ENCODE data around the gene SLC30A7.

SLC30A7 gene

GRCh38 chr1:100907887-100908286, 12.0 kb downstream of the SLC30A7 start:
- peaks cover 33 to 56% of the 10 kb centered on the region in 2 donors for H3K36me3 ChIP-seq (ENCODE audit: control insufficient read depth in 1 of 2, insufficient read depth in 2 of 2, low read length in 2 of 2)
- H3K27ac ChIP-seq (ENCODE audit: low read depth, low read length) = no peak overlapping the region
- no peak overlapping the region for H3K4me3 ChIP-seq (ENCODE audit: low read depth in 1 of 2, low read length in 2 of 2)
- no peak overlapping the region for H3K9ac ChIP-seq (ENCODE audit: low read depth in 1 of 2, low read length in 2 of 2)
- peaks cover 0 to 4% of the 10 kb centered on the region in 2 donors for H3K4me1 ChIP-seq (ENCODE audit: control insufficient read depth in 1 of 2, insufficient read depth in 2 of 2, low read length in 2 of 2)
- H3K9me3 ChIP-seq (ENCODE audit: control insufficient read depth in 1 of 2, low read length in 2 of 2) = no peaks in the 10 kb centered on the region
- H3K27me3 ChIP-seq (ENCODE audit: control insufficient read depth in 1 of 2, insufficient read depth in 2 of 2, low read length in 2 of 2) = no peaks in the 10 kb centered on the region

GRCh38 chr1:100909018-100909417, 13.1 kb downstream of the SLC30A7 start:
- Histone ChIP-seq H3K36me3 (ENCODE audit: control insufficient read depth in 1 of 2, insufficient read depth in 2 of 2, low read length in 2 of 2) (peaks cover 42 to 67% of the 10 kb centered on the region in 2 donors), H3K27me3 (ENCODE audit: control insufficient read depth in 1 of 2, insufficient read depth in 2 of 2, low read length in 2 of 2) (no peaks in the 10 kb centered on the region), H3K27ac (ENCODE audit: low read depth, low read length) (no peak overlapping the region), H3K9ac (ENCODE audit: low read depth in 1 of 2, low read length in 2 of 2) (no peak overlapping the region), H3K4me3 (ENCODE audit: low read depth in 1 of 2, low read length in 2 of 2) (no peak overlapping the region), H3K4me1 (ENCODE audit: control insufficient read depth in 1 of 2, insufficient read depth in 2 of 2, low read length in 2 of 2) (peaks cover 0 to 4% of the 10 kb centered on the region in 2 donors), H3K9me3 (ENCODE audit: control insufficient read depth in 1 of 2, low read length in 2 of 2) (no peaks in the 10 kb centered on the region)

- Histone ChIP-seq H3K36me3 (ENCODE audit: control insufficient read depth in 1 of 2, insufficient read depth in 2 of 2, low read length in 2 of 2) (peaks cover 30 to 63% of the 10 kb centered on the region in 2 donors), H3K4me1 (ENCODE audit: control insufficient read depth in 1 of 2, insufficient read depth in 2 of 2, low read length in 2 of 2) (no peaks in the 10 kb centered on the region)
Observed at GRCh38 chr1:100912019-100912418, 16.1 kb downstream of the SLC30A7 start.

GRCh38 chr1:100921110-100921706, 25.3 kb downstream of the SLC30A7 start:
- Histone ChIP-seq H3K9me3 (ENCODE audit: control insufficient read depth in 1 of 2, low read length in 2 of 2) (no peaks in the 10 kb centered on the region), H3K27ac (ENCODE audit: low read depth, low read length) (no peak overlapping the region), H3K27me3 (ENCODE audit: control insufficient read depth in 1 of 2, insufficient read depth in 2 of 2, low read length in 2 of 2) (no peaks in the 10 kb centered on the region), H3K36me3 (ENCODE audit: control insufficient read depth in 1 of 2, insufficient read depth in 2 of 2, low read length in 2 of 2) (peaks cover 9 to 23% of the 10 kb centered on the region in 2 donors), H3K9ac (ENCODE audit: low read depth in 1 of 2, low read length in 2 of 2) (no peak overlapping the region), H3K4me1 (ENCODE audit: control insufficient read depth in 1 of 2, insufficient read depth in 2 of 2, low read length in 2 of 2) (no peaks in the 10 kb centered on the region), H3K4me3 (ENCODE audit: low read depth in 1 of 2, low read length in 2 of 2) (no peak overlapping the region)

More at GRCh38 chr1:100912019-100912418, 16.1 kb downstream of the SLC30A7 start:
- H3K9ac ChIP-seq (ENCODE audit: low read depth in 1 of 2, low read length in 2 of 2) = no peak overlapping the region
- H3K9me3 ChIP-seq (ENCODE audit: control insufficient read depth in 1 of 2, low read length in 2 of 2) = no peaks in the 10 kb centered on the region
- H3K27ac ChIP-seq (ENCODE audit: low read depth, low read length) = no peak overlapping the region
- no peaks in the 10 kb centered on the region for H3K27me3 ChIP-seq (ENCODE audit: control insufficient read depth in 1 of 2, insufficient read depth in 2 of 2, low read length in 2 of 2)
- H3K4me3 ChIP-seq (ENCODE audit: low read depth in 1 of 2, low read length in 2 of 2) = no peak overlapping the region

- Histone ChIP-seq H3K27me3 (ENCODE audit: control insufficient read depth in 1 of 2, insufficient read depth in 2 of 2, low read length in 2 of 2) (no peaks in the 10 kb centered on the region), H3K27ac (ENCODE audit: low read depth, low read length) (no peak overlapping the region), H3K36me3 (ENCODE audit: control insufficient read depth in 1 of 2, insufficient read depth in 2 of 2, low read length in 2 of 2) (peaks cover 4 to 23% of the 10 kb centered on the region in 2 donors), H3K4me1 (ENCODE audit: control insufficient read depth in 1 of 2, insufficient read depth in 2 of 2, low read length in 2 of 2) (no peaks in the 10 kb centered on the region), H3K4me3 (ENCODE audit: low read depth in 1 of 2, low read length in 2 of 2) (no peak overlapping the region), H3K9ac (ENCODE audit: low read depth in 1 of 2, low read length in 2 of 2) (no peak overlapping the region), H3K9me3 (ENCODE audit: control insufficient read depth in 1 of 2, low read length in 2 of 2) (no peaks in the 10 kb centered on the region)
Observed at GRCh38 chr1:100924212-100924611, 28.3 kb downstream of the SLC30A7 start.

- H3K9ac ChIP-seq (ENCODE audit: low read depth in 1 of 2, low read length in 2 of 2) = no peak overlapping the region
Observed at GRCh38 chr1:100924991-100925390, 29.1 kb downstream of the SLC30A7 start.

GRCh38 chr1:100926240-100926639, 30.4 kb downstream of the SLC30A7 start:
- H3K9ac ChIP-seq (ENCODE audit: low read depth in 1 of 2, low read length in 2 of 2) = no peak overlapping the region
- H3K36me3 ChIP-seq (ENCODE audit: control insufficient read depth in 1 of 2, insufficient read depth in 2 of 2, low read length in 2 of 2) = peaks cover 4 to 27% of the 10 kb centered on the region in 2 donors
- H3K27me3 ChIP-seq (ENCODE audit: control insufficient read depth in 1 of 2, insufficient read depth in 2 of 2, low read length in 2 of 2) = no peaks in the 10 kb centered on the region
- no peaks in the 10 kb centered on the region for H3K9me3 ChIP-seq (ENCODE audit: control insufficient read depth in 1 of 2, low read length in 2 of 2)
- H3K4me1 ChIP-seq (ENCODE audit: control insufficient read depth in 1 of 2, insufficient read depth in 2 of 2, low read length in 2 of 2) = no peaks in the 10 kb centered on the region
- no peak overlapping the region for H3K27ac ChIP-seq (ENCODE audit: low read depth, low read length)
- H3K4me3 ChIP-seq (ENCODE audit: low read depth in 1 of 2, low read length in 2 of 2) = no peak overlapping the region

More at GRCh38 chr1:100924991-100925390, 29.1 kb downstream of the SLC30A7 start:
- H3K27me3 ChIP-seq (ENCODE audit: control insufficient read depth in 1 of 2, insufficient read depth in 2 of 2, low read length in 2 of 2) = no peaks in the 10 kb centered on the region
- H3K9me3 ChIP-seq (ENCODE audit: control insufficient read depth in 1 of 2, low read length in 2 of 2) = no peaks in the 10 kb centered on the region
- H3K36me3 ChIP-seq (ENCODE audit: control insufficient read depth in 1 of 2, insufficient read depth in 2 of 2, low read length in 2 of 2) = peaks cover 4 to 23% of the 10 kb centered on the region in 2 donors
- H3K4me1 ChIP-seq (ENCODE audit: control insufficient read depth in 1 of 2, insufficient read depth in 2 of 2, low read length in 2 of 2) = no peaks in the 10 kb centered on the region
- no peak overlapping the region for H3K4me3 ChIP-seq (ENCODE audit: low read depth in 1 of 2, low read length in 2 of 2)
- no peak overlapping the region for H3K27ac ChIP-seq (ENCODE audit: low read depth, low read length)

GRCh38 chr1:100927276-100927675, 31.4 kb downstream of the SLC30A7 start:
- Histone ChIP-seq H3K9ac (ENCODE audit: low read depth in 1 of 2, low read length in 2 of 2) (no peak overlapping the region), H3K4me1 (ENCODE audit: control insufficient read depth in 1 of 2, insufficient read depth in 2 of 2, low read length in 2 of 2) (no peaks in the 10 kb centered on the region), H3K27me3 (ENCODE audit: control insufficient read depth in 1 of 2, insufficient read depth in 2 of 2, low read length in 2 of 2) (no peaks in the 10 kb centered on the region), H3K36me3 (ENCODE audit: control insufficient read depth in 1 of 2, insufficient read depth in 2 of 2, low read length in 2 of 2) (peaks cover 8 to 28% of the 10 kb centered on the region in 2 donors), H3K9me3 (ENCODE audit: control insufficient read depth in 1 of 2, low read length in 2 of 2) (no peaks in the 10 kb centered on the region), H3K4me3 (ENCODE audit: low read depth in 1 of 2, low read length in 2 of 2) (no peak overlapping the region), H3K27ac (ENCODE audit: low read depth, low read length) (no peak overlapping the region)

GRCh38 chr1:100928128-100928527, 32.2 kb downstream of the SLC30A7 start:
- H3K4me1 ChIP-seq (ENCODE audit: control insufficient read depth in 1 of 2, insufficient read depth in 2 of 2, low read length in 2 of 2) = no peaks in the 10 kb centered on the region
- H3K27ac ChIP-seq (ENCODE audit: low read depth, low read length) = no peak overlapping the region

GRCh38 chr1:100930494-100930893, 34.6 kb downstream of the SLC30A7 start:
- H3K27me3 ChIP-seq (ENCODE audit: control insufficient read depth in 1 of 2, insufficient read depth in 2 of 2, low read length in 2 of 2) = no peaks in the 10 kb centered on the region
- no peak overlapping the region for H3K9ac ChIP-seq (ENCODE audit: low read depth in 1 of 2, low read length in 2 of 2)
- H3K9me3 ChIP-seq (ENCODE audit: control insufficient read depth in 1 of 2, low read length in 2 of 2) = no peaks in the 10 kb centered on the region
- peaks cover 8 to 17% of the 10 kb centered on the region in 2 donors for H3K36me3 ChIP-seq (ENCODE audit: control insufficient read depth in 1 of 2, insufficient read depth in 2 of 2, low read length in 2 of 2)
- H3K27ac ChIP-seq (ENCODE audit: low read depth, low read length) = no peak overlapping the region
- no peaks in the 10 kb centered on the region for H3K4me1 ChIP-seq (ENCODE audit: control insufficient read depth in 1 of 2, insufficient read depth in 2 of 2, low read length in 2 of 2)
- no peak overlapping the region for H3K4me3 ChIP-seq (ENCODE audit: low read depth in 1 of 2, low read length in 2 of 2)

More at GRCh38 chr1:100928128-100928527, 32.2 kb downstream of the SLC30A7 start:
- no peak overlapping the region for H3K4me3 ChIP-seq (ENCODE audit: low read depth in 1 of 2, low read length in 2 of 2)
- no peak overlapping the region for H3K9ac ChIP-seq (ENCODE audit: low read depth in 1 of 2, low read length in 2 of 2)
- peaks cover 8 to 25% of the 10 kb centered on the region in 2 donors for H3K36me3 ChIP-seq (ENCODE audit: control insufficient read depth in 1 of 2, insufficient read depth in 2 of 2, low read length in 2 of 2)
- no peaks in the 10 kb centered on the region for H3K9me3 ChIP-seq (ENCODE audit: control insufficient read depth in 1 of 2, low read length in 2 of 2)
- H3K27me3 ChIP-seq (ENCODE audit: control insufficient read depth in 1 of 2, insufficient read depth in 2 of 2, low read length in 2 of 2) = no peaks in the 10 kb centered on the region
